HepG2 (cell line): ENCODE data around the gene CCL27. TPM values are rescaled to one million over a fixed set of nuclear protein-coding genes. Genes with fewer than 3 reads are reported as not detected.
A peak's percentile ranks its signal among the peaks of the same experiment; 100 is the strongest.

Source experiments
- CREM ChIP-seq, 2 experiments: sonication (generic) in 1 of 2; formaldehyde crosslinking in 1 of 2; IDR thresholded peaks; 2 replicates each; pipeline versions ENCODE4 v1.4.0 to v1.6.1; 2016 to 2020; ENCODE audit warnings: antibody characterized with exemption in 1 of 2, mild to moderate bottlenecking in 1 of 2, missing genetic modification reagents in 1 of 2
- EP300 ChIP-seq, 3 experiments: sonication (generic) in 1 of 3; formaldehyde crosslinking in 1 of 3; IDR thresholded peaks; 2 replicates each; pipeline versions ENCODE4 v1.5.1 to v1.6.1; 2011 to 2020; ENCODE audit warnings: low read depth in 2 of 3, low read length in 2 of 3, borderline replicate concordance in 1 of 3, improper control_type of control experiment in 1 of 3, mild to moderate bottlenecking in 1 of 3, missing genetic modification reagents in 1 of 3, moderate library complexity in 1 of 3
- ESRRA ChIP-seq: sonication (generic); formaldehyde crosslinking; IDR thresholded peaks from 2 replicates; pipeline ENCODE4 v1.5.1; 2020; ENCODE audit warnings: mild to moderate bottlenecking, low read depth, missing genetic modification reagents
- FOXC1 ChIP-seq: sonication (generic); formaldehyde crosslinking; IDR thresholded peaks from 2 replicates; pipeline ENCODE4 v1.8.0; 2022; ENCODE audit warnings: mild to moderate bottlenecking, missing genetic modification reagents, borderline replicate concordance
- HOXD1 ChIP-seq: sonication (generic); formaldehyde crosslinking; IDR thresholded peaks from 2 replicates; pipeline ENCODE4 v1.5.0; 2020; ENCODE audit warnings: missing genetic modification reagents
- KDM3A ChIP-seq: IDR thresholded peaks from 2 replicates; pipeline ENCODE4 v1.6.1; 2018; ENCODE audit warnings: low read depth, missing compliant biosample characterization
- KLF16 ChIP-seq, 2 experiments: sonication (generic) in 1 of 2; formaldehyde crosslinking in 1 of 2; IDR thresholded peaks; 2 replicates each; pipeline versions ENCODE4 v1.6.1 to v1.8.0; 2016 to 2023; ENCODE audit warnings: missing genetic modification reagents in 2 of 2, missing compliant biosample characterization in 1 of 2
- MXD4 ChIP-seq: IDR thresholded peaks from 2 replicates; pipeline ENCODE4 v1.6.1; 2016; ENCODE audit warnings: mild to moderate bottlenecking, missing biosample characterization, missing genetic modification reagents
- PAWR ChIP-seq: sonication (generic); formaldehyde crosslinking; IDR thresholded peaks from 2 replicates; pipeline ENCODE4 v1.4.0; 2020; ENCODE audit warnings: missing genetic modification reagents, mild to moderate bottlenecking, borderline replicate concordance
- PHF20 ChIP-seq: sonication (generic); formaldehyde crosslinking; IDR thresholded peaks from 2 replicates; pipeline ENCODE4 v1.5.0; 2020; ENCODE audit warnings: mild to moderate bottlenecking, missing genetic modification reagents
- SKI ChIP-seq: fragments of 450-650 bp; IDR thresholded peaks from one replicate; pipeline ENCODE4 v1.6.1; 2018; ENCODE audit warnings: mild to moderate bottlenecking; ENCODE audit not compliant: partially characterized antibody
- TOPORS ChIP-seq: sonication (generic); formaldehyde crosslinking; IDR thresholded peaks from 2 replicates; pipeline ENCODE4 v1.8.0; 2023; ENCODE audit warnings: mild to moderate bottlenecking, missing genetic modification reagents
- YEATS4 ChIP-seq: sonication (generic); formaldehyde crosslinking; IDR thresholded peaks from 2 replicates; pipeline ENCODE4 v1.4.0; 2020; ENCODE audit warnings: missing genetic modification reagents, borderline replicate concordance
- ZEB1 ChIP-seq: IDR thresholded peaks from 2 replicates; pipeline ENCODE4 v1.6.1; 2012; ENCODE audit warnings: mild to moderate bottlenecking, low read depth, inconsistent platforms; ENCODE audit not compliant: insufficient replicate concordance
- ZNF292 ChIP-seq: sonication (generic); formaldehyde crosslinking; IDR thresholded peaks from 2 replicates; pipeline ENCODE4 v1.8.1; 2022; ENCODE audit warnings: mild to moderate bottlenecking, low read depth, missing genetic modification reagents, borderline replicate concordance
- ZNF496 ChIP-seq: sonication (generic); formaldehyde crosslinking; IDR thresholded peaks from 2 replicates; pipeline ENCODE4 v1.8.1; 2023; ENCODE audit warnings: mild to moderate bottlenecking, moderate library complexity, missing genetic modification reagents; ENCODE audit not compliant: insufficient replicate concordance
- ZNF788 ChIP-seq: sonication (generic); formaldehyde crosslinking; IDR thresholded peaks from 2 replicates; pipeline ENCODE4 v1.5.0; 2020; ENCODE audit warnings: mild to moderate bottlenecking, missing genetic modification reagents, borderline replicate concordance
- polyA plus RNA-seq, 8 experiments: library from polyadenylated mRNA; depleted of rRNA in 3 of 8; stranded (reverse) in 7 of 8; unstranded in 1 of 8; fragments of >200 nt; fragmentation: Illumina TruSeq in 4 of 8; extraction: Trizol in 4 of 8; gene quantifications; 2 replicates each; pipeline versions ENCODE4 v1.2.1 to v1.2.3, GENCODE V29; 2011 to 2016; ENCODE audit warnings: low read depth in 4 of 8, missing spikeins in 1 of 8, mixed read lengths in 1 of 8; ENCODE audit not compliant: insufficient read depth in 1 of 8
- total RNA-seq, 5 experiments: library from RNA; depleted of rRNA; stranded (reverse); fragments of >200 nt; fragmentation: Illumina TruSeq; extraction: Trizol; gene quantifications; 2 replicates each; pipeline ENCODE4 v1.2.3, GENCODE V29; 2016; ENCODE audit warnings: low read depth in 1 of 5
- TF ChIP-seq, protein P1 (sequence below): fragments of 450-650 bp; IDR thresholded peaks from 2 replicates; pipeline ENCODE4 v1.6.1; 2017; ENCODE audit warnings: mild to moderate bottlenecking
- TF ChIP-seq, protein P2 (sequence below): sonication (generic); formaldehyde crosslinking; IDR thresholded peaks from 2 replicates; pipeline ENCODE4 v1.5.0; 2020; ENCODE audit warnings: missing genetic modification reagents
- TF ChIP-seq, protein P3 (sequence below): sonication (generic); formaldehyde crosslinking; IDR thresholded peaks from 2 replicates; pipeline ENCODE4 v1.4.0; 2020; ENCODE audit warnings: low read depth, mild to moderate bottlenecking, missing genetic modification reagents
- TF ChIP-seq, protein P4 (sequence below): sonication (generic); formaldehyde crosslinking; IDR thresholded peaks from 2 replicates; pipeline ENCODE4 v1.8.0; 2022; ENCODE audit warnings: missing genetic modification reagents, mild to moderate bottlenecking, moderate library complexity, borderline replicate concordance

CCL27 gene
- total and polyA plus RNA-seq, 2 of the 13 experiments (the other 11 are each of a cell fraction or from before 2014, with no cell fraction given): not detected

DNA sequence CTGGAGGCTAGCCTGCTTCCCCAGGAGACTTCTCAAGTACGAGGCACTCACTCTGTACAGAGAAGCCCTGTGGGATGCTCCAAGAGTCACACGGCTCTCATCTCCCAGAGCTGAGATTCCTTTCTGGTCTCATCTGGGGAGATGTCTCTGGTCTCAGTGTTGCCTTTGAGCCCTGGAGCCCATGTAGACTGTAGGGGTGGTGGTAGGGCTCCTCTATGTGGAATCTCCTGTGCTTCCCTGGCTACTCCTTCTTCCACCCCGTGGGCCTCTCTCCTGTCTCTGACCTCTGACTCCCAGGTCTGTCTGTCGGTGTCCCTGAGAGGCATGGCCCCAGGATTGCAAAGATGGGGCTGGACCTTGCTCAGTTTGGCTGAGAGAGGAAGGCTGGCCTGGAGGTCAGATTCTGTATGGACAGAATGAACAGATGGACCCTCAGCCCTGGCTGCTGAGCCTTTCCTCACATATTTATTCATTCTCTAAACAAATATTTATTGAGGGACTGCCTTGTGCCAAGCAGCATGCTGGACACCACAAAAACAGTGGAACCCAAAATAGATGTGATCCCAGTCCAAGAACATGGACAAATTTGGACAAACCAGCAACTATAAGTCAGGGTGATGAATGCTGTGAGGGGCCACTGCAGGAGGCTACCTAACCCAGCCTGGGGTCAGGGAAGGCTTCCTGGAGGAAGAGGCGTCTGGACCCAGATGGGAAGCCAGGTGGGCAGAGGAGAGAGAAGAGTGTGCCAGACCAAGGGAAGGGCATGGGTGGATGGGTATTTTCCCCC, 26.1 kb upstream of the CCL27 start (continued):
- TF ChIP-seq, protein P1, sequence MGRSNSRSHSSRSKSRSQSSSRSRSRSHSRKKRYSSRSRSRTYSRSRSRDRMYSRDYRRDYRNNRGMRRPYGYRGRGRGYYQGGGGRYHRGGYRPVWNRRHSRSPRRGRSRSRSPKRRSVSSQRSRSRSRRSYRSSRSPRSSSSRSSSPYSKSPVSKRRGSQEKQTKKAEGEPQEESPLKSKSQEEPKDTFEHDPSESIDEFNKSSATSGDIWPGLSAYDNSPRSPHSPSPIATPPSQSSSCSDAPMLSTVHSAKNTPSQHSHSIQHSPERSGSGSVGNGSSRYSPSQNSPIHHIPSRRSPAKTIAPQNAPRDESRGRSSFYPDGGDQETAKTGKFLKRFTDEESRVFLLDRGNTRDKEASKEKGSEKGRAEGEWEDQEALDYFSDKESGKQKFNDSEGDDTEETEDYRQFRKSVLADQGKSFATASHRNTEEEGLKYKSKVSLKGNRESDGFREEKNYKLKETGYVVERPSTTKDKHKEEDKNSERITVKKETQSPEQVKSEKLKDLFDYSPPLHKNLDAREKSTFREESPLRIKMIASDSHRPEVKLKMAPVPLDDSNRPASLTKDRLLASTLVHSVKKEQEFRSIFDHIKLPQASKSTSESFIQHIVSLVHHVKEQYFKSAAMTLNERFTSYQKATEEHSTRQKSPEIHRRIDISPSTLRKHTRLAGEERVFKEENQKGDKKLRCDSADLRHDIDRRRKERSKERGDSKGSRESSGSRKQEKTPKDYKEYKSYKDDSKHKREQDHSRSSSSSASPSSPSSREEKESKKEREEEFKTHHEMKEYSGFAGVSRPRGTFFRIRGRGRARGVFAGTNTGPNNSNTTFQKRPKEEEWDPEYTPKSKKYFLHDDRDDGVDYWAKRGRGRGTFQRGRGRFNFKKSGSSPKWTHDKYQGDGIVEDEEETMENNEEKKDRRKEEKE: no peak
- TF ChIP-seq ESRRA (CRISPR knock-in tag) (peak; percentile 69; the same call in 1 of the 2 replicates), FOXC1 (CRISPR knock-in tag) (0 out of 2 replicates have a peak, but pooled peaks have one; percentile 12), PHF20 (CRISPR knock-in tag) (0 out of 2 replicates have a peak, but pooled peaks have one; percentile 26), HOXD1 (CRISPR knock-in tag) (no peak), ZEB1 (no peak), ZNF496 (CRISPR knock-in tag) (no peak), EP300 (IDR thresholded peaks at IDR 0.05; ENCODE audit: low read depth in 2 of 2, low read length in 2 of 2) (peak; percentile 39 to 75; a peak in 2 of 4 replicates), EP300 (CRISPR knock-in tag; IDR thresholded peaks at IDR 0.05; ENCODE audit: borderline replicate concordance) (no peak), KLF16 (CRISPR knock-in tag; IDR thresholded peaks at IDR 0.05) (0 out of 4 replicates have a peak, but pooled peaks of 1 of the 2 experiments have one; percentile 35), PAWR (no peak), ZNF292 (CRISPR knock-in tag) (peak; percentile 56; the same call in 1 of the 2 replicates), ZNF788 (peak; percentile 35; the same call in 1 of the 2 replicates), TOPORS (CRISPR knock-in tag) (no peak), MXD4 (CRISPR knock-in tag) (0 out of 2 replicates have a peak, but pooled peaks have one; percentile 26), CREM (IDR thresholded peaks at IDR 0.05) (peak; percentile 65; the same call in 1 of the 2 replicates), CREM (CRISPR knock-in tag; IDR thresholded peaks at IDR 0.05) (no peak), KDM3A (CRISPR knock-in tag) (0 out of 2 replicates have a peak, but pooled peaks have one; percentile 52), YEATS4 (CRISPR knock-in tag) (no peak), SKI (peak; percentile 83)
- TF ChIP-seq, protein P2, sequence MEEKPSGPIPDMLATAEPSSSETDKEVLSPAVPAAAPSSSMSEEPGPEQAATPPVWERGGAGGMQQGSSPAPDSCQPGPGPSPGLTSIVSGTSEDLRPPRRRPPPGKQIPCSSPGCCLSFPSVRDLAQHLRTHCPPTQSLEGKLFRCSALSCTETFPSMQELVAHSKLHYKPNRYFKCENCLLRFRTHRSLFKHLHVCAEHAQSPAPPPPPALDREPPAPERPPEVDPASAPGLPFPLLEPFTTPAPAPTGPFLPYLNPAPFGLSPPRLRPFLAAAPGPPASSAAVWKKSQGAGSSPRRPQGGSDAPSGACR: no peak
- TF ChIP-seq, protein P3, sequence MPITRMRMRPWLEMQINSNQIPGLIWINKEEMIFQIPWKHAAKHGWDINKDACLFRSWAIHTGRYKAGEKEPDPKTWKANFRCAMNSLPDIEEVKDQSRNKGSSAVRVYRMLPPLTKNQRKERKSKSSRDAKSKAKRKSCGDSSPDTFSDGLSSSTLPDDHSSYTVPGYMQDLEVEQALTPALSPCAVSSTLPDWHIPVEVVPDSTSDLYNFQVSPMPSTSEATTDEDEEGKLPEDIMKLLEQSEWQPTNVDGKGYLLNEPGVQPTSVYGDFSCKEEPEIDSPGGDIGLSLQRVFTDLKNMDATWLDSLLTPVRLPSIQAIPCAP (CRISPR knock-in tag): no peak
- TF ChIP-seq, protein P4, sequence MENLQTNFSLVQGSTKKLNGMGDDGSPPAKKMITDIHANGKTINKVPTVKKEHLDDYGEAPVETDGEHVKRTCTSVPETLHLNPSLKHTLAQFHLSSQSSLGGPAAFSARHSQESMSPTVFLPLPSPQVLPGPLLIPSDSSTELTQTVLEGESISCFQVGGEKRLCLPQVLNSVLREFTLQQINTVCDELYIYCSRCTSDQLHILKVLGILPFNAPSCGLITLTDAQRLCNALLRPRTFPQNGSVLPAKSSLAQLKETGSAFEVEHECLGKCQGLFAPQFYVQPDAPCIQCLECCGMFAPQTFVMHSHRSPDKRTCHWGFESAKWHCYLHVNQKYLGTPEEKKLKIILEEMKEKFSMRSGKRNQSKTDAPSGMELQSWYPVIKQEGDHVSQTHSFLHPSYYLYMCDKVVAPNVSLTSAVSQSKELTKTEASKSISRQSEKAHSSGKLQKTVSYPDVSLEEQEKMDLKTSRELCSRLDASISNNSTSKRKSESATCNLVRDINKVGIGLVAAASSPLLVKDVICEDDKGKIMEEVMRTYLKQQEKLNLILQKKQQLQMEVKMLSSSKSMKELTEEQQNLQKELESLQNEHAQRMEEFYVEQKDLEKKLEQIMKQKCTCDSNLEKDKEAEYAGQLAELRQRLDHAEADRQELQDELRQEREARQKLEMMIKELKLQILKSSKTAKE (CRISPR knock-in tag): peak; percentile 80
